Stimulated activated CD4-positive, alpha-beta T cell treated with anti-CD3 and anti-CD28 coated beads, Interleukin-12 subunit alpha, Interleukin-12 subunit beta, amount 100 ng/mL, for 48 hours (primary cell): Measurements from ENCODE around the gene RNF223.

Experiments used
- DNase-seq, 3 donors: peaks; one replicate each; pipeline ENCODE4 v3.0.0-alpha.2; 2020; ENCODE audit warnings: low read depth in 2 of 3, low spot score in 1 of 3

The RNF223 gene

GRCh38 chr1:1047407-1047806 lies 26.7 kb downstream of the RNF223 start:
- DNase-seq = no peak

- no peak for DNase-seq
These were observed 27.3 kb downstream of the RNF223 start for GRCh38 chr1:1046767-1047166.

DNA sequence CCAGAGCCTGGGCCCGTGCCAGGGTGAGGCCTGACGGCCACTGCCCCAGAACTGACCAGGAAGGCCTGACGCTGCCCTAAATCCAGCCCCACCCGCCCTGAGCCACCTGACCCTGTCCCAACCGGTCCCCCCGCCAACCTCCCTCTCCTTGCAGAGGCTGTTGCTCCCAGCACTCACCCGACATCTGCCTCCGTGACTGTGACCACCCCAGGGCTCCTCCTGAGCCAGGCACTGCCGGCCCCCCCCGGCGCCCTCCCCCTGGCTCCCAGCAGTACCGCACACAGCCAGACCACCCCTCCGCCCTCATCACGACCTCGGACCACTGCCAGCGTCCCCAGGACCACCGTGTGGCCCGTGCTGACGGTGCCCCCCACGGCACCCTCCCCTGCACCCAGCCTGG lies 27.9 kb downstream of the RNF223 start:
- no peak for DNase-seq

- DNase-seq = no peak
These were observed 29.0 kb downstream of the RNF223 start for GRCh38 chr1:1045129-1045528.

GRCh38 chr1:1044455-1045078 lies 29.5 kb downstream of the RNF223 start:
- no peak for DNase-seq

DNA sequence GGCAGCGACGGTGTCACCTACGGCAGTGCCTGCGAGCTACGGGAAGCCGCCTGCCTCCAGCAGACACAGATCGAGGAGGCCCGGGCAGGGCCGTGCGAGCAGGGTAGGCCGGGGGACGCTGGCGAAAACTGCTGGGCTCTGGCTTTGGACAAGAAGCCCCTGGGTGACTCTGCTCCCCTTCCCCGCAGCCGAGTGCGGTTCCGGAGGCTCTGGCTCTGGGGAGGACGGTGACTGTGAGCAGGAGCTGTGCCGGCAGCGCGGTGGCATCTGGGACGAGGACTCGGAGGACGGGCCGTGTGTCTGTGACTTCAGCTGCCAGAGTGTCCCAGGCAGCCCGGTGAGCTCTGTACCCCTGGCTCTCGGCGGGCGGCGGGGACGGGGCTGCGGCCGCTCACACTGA lies 30.2 kb downstream of the RNF223 start:
- no peak for DNase-seq

- DNase-seq = no peak
These were observed 30.7 kb downstream of the RNF223 start for GRCh38 chr1:1043411-1043810.

DNA sequence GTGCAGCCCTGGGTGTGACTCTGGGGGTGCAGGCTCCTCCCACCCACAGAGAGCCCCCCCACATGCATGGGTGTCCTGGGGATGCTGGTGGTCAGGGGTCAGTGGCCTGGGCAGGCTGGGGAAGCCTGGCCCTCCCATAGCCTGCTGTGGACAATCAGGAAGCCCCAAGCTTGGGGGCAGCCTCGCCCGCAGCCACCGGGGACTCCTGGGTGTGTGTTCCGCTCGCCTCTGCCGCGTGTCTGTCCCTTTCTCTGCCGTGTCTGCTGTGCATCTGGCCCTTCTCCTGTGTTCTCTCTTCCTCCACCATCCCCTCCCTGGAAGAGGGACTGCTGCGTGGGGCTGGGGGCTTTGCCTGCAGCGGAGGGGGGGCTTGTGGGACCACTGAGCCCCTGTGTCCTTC lies 31.3 kb downstream of the RNF223 start:
- DNase-seq = no peak

- DNase-seq = no peak
These were observed 32.2 kb downstream of the RNF223 start for GRCh38 chr1:1041873-1042272.

GRCh38 chr1:1041092-1041523 lies 33.0 kb downstream of the RNF223 start:
- no peak for DNase-seq

GRCh38 chr1:1040004-1040991 lies 33.8 kb downstream of the RNF223 start:
- DNase-seq = peak; percentile 57 to 72 (median 57)

GRCh38 chr1:1039145-1039910 lies 34.8 kb downstream of the RNF223 start:
- no peak for DNase-seq

DNA sequence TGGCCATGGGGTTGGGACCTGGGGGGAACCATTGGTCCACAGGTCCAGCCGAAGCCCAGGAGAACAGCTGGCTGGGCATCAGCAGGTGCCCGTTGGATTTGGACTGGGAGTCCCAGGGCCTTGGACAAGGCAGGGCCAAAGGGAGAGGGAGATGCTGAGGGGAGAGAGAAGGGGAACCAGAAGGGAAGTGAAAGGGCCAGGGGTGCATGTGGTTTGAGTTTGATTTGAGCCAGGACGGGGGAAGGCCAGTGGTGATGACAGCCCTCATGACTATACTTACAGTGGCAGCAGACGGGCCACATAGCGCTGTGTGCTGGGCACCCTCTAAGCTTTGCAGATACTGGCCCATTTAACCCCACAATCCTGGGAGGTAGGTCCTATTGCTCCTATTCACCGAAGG lies 35.4 kb downstream of the RNF223 start:
- DNase-seq = no peak

- DNase-seq = no peak
These were observed 36.5 kb downstream of the RNF223 start for GRCh38 chr1:1037366-1038327.

DNA sequence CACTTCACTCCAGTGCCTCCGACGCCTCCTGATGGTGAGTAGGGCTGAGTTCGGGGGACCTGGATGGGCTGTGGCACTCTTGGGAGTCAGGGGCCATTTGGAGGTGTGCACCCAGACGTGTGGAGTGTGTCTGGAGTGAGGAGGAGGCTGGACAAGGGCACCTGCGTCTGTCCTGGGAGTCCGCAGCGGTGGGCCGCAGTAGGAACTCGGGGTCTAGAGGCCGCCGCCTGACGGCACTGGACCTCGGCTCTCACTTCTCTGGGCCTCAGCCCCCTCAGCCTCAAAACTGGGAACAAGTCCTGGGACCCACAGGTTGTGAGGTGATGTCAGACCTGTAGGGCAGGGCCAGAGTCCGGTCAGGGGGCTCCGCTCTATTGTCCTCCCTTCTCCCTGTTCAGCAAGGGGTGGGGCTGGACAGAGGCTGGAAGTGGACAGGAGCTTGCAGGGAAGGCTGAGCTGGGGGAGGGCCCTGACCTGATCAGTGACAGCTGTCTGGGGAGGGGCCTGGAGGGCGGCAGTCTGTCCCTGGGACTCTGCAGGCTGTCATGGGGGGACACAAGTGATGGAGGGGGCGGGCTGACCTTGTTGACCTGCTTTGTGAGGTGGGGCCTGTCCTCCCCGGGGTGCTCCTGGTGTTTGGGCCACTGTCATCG lies 38.7 kb downstream of the RNF223 start:
- DNase-seq = no peak

DNA sequence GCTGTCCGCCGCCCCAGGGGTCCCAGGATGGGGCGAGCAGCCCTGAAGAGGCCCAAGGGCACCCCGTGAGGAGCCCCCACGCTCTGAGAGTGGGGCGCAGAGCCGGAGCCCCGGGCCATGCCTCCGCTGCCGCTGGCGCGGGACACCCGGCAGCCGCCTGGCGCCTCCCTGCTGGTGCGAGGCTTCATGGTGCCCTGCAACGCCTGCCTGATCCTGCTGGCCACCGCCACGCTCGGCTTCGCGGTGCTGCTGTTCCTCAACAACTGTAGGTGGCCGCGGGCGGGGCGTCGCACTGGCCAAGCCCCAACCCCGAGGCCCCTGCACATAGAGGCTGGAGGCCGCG lies 39.7 kb downstream of the RNF223 start:
- no peak for DNase-seq

DNA sequence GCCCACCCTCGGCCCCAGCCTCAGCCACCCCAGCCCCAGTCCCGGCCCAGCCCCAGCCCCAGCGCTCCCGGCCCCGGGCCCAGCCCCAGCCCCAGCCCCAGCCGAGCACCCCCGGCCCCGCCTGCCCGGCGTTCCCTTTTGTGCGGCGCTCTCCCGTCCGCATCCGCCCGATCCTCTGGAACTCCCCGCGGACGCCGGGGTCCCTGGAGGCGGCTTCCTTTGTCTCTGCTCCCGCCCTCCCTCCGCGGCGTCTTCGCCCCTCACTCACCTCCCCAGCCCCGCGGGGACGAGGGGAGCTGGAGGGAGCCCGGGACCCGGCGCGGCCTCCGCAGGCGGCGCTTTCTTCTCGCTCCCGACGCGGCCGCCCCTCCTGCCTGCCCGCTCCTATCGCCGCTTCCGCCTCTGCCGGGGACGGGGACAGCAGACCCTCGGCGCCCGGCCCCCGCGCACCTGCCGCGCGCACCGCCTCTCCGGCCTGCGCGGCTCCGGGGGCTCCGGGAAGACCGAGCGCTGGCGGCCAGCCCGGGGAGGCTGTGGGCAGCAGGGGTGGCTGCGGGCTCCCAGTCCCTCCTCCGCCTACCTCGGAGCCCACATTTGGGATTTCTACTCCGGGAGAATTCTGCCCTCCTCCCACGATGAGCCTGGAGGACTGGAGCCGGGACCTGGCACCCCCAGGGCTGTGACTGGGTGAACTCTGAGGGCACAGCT lies 40.2 kb downstream of the RNF223 start:
- DNase-seq = no peak

GRCh38 chr1:1033009-1033587 lies 41.0 kb downstream of the RNF223 start:
- peak; percentile 86 to 88 (median 87) for DNase-seq

- no peak for DNase-seq
These were observed 41.7 kb downstream of the RNF223 start for GRCh38 chr1:1032424-1032823.
